Breast epithelium (tissue), 4 donors: ENCODE data around the gene DIP2A. TPM values are rescaled to one million over a fixed set of nuclear protein-coding genes. Genes with fewer than 3 reads are reported as not detected.

Source experiments
- DNase-seq, 2 donors: peaks; one replicate each; pipeline ENCODE4 v3.0.0-alpha.2; 2019; ENCODE audit warnings: low spot score in 2 of 2
- H3K27ac ChIP-seq, 2 donors: fragments of 200-600 bp; sonication (generic) in 1 of 2; one replicate each; pipeline ENCODE4 v1.5.1; 2016 to 2019; ENCODE audit warnings: mild to moderate bottlenecking in 1 of 2
- H3K27me3 ChIP-seq, 2 donors: fragments of 200-600 bp; sonication (generic) in 1 of 2; one replicate each; pipeline versions ENCODE4 v1.5.1 to v1.6.0; 2017 to 2019; ENCODE audit warnings: control low read depth in 1 of 2, mild to moderate bottlenecking in 1 of 2
- H3K36me3 ChIP-seq: fragments of 200-600 bp; one replicate; pipeline ENCODE4 v1.5.1; 2019
- H3K4me1 ChIP-seq, 2 donors: fragments of 200-600 bp; sonication (generic); one replicate each; pipeline ENCODE4 v1.5.1; 2016 to 2019; ENCODE audit warnings: control low read depth in 1 of 2
- H3K4me3 ChIP-seq, 3 donors: fragments of 200-600 bp; sonication (generic); 1 replicate in 2 of 3; 2 replicates in 1 of 3; pipeline ENCODE4 v1.5.1; 2016 to 2019; ENCODE audit warnings: mild to moderate bottlenecking in 3 of 3, moderate library complexity in 2 of 3
- H3K9me3 ChIP-seq, 2 donors: fragments of 200-600 bp; sonication (generic) in 1 of 2; one replicate each; pipeline ENCODE4 v1.5.1; 2016 to 2019; ENCODE audit warnings: control low read depth in 1 of 2
- POLR2A ChIP-seq: fragments of 450-650 bp; IDR thresholded peaks from one replicate; pipeline ENCODE4 v1.6.1; 2016; ENCODE audit warnings: antibody characterized with exemption, mild to moderate bottlenecking, moderate library complexity
- POLR2AphosphoS5 ChIP-seq, 3 donors: sonication (generic); formaldehyde crosslinking; IDR thresholded peaks; one replicate each; pipeline ENCODE4 v1.6.1; 2017; ENCODE audit warnings: antibody characterized with exemption in 3 of 3
- intact Hi-C: fragments of 100-400 bp; cut with DNase I; formaldehyde crosslinking; loops from one replicate; pipeline ENCODE4 v1.15.1; 2023; ENCODE audit warnings: low total_unique reads
- total RNA-seq, 3 donors: library from RNA; depleted of rRNA; stranded (reverse); fragments of >200 nt; gene quantifications; one replicate each; pipeline ENCODE4 v1.1.0, GENCODE V29; 2016
- TF ChIP-seq, protein P1 (sequence below), 3 donors: fragments of 450-650 bp; IDR thresholded peaks; one replicate each; pipeline ENCODE4 v1.5.1; 2016 to 2017; ENCODE audit warnings: antibody characterized with exemption in 3 of 3, mild to moderate bottlenecking in 3 of 3, moderate library complexity in 3 of 3

DIP2A gene
- total RNA-seq, 3 donors from 2014 or later: 32.6 to 43.9 (median 42.0) TPM

DNA sequence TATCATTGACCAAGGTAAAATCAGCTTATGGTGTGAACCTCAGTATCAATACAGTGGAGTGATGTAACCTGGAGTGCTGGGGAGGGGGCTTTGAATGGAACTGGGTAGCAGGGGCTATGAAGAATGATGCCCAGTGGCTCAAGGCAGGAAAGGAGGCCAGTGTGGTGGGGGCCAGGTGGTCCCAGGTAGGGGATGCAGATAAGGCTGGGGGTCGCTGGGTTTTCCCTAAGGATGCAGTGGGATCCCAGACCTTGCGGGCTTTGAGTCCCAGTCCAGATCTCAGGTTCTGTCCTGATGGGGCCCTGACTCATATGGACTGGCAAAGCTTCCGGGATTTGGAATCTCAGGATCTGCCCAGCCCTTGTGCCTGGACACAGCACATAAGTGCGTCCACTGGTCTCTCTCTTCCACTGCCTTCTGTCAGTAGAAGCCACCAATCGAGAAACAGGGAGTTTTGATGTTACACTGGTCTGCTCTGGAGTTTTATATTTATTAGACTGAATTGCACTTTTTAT is 94.2 kb downstream of the DIP2A start:
- intact Hi-C loops: no loop called here
- TF ChIP-seq POLR2A: no peak
- TF ChIP-seq, protein P1, sequence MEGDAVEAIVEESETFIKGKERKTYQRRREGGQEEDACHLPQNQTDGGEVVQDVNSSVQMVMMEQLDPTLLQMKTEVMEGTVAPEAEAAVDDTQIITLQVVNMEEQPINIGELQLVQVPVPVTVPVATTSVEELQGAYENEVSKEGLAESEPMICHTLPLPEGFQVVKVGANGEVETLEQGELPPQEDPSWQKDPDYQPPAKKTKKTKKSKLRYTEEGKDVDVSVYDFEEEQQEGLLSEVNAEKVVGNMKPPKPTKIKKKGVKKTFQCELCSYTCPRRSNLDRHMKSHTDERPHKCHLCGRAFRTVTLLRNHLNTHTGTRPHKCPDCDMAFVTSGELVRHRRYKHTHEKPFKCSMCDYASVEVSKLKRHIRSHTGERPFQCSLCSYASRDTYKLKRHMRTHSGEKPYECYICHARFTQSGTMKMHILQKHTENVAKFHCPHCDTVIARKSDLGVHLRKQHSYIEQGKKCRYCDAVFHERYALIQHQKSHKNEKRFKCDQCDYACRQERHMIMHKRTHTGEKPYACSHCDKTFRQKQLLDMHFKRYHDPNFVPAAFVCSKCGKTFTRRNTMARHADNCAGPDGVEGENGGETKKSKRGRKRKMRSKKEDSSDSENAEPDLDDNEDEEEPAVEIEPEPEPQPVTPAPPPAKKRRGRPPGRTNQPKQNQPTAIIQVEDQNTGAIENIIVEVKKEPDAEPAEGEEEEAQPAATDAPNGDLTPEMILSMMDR (IDR thresholded peaks at IDR 0.05): no peak
- no peak for TF ChIP-seq POLR2AphosphoS5 (IDR thresholded peaks at IDR 0.05)
- Histone ChIP-seq H3K4me1 (no peaks in the 10 kb centered on the region), H3K9me3 (no peaks in the 10 kb centered on the region), H3K27ac (no peak overlapping the region), H3K36me3 (no peaks in the 10 kb centered on the region), H3K4me3 (no peak overlapping the region), H3K27me3 (no peaks in the 10 kb centered on the region)
- no peak for DNase-seq

DNA sequence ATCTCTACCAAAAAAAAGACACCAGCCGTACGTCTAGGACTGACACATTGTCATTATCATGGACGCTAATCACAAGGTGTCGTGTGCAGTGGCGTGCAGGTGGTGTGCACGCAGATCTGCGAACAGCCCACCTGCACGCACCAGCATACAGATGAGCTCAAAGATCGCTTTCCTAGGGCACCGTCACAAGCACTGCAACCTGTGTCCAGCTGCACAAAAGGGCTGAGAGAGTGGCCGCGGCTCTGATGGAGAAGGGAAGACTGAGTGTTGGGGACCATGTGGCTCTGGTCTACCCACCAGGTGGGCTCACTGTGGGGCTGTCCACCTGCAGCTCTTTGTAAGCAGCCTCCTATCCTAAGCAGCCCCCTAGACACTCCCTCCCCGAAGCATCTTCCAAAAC is 95.3 kb downstream of the DIP2A start:
- no peak overlapping the region for H3K27ac ChIP-seq
- no peaks in the 10 kb centered on the region for H3K36me3 ChIP-seq
- intact Hi-C loops: no loop called here
- no peaks in the 10 kb centered on the region for H3K4me1 ChIP-seq
- no peaks in the 10 kb centered on the region for H3K9me3 ChIP-seq
- no peaks in the 10 kb centered on the region for H3K27me3 ChIP-seq
- TF ChIP-seq, protein P1 (IDR thresholded peaks at IDR 0.05): no peak
- TF ChIP-seq POLR2A (no peak), POLR2AphosphoS5 (IDR thresholded peaks at IDR 0.05) (no peak)
- no peak for DNase-seq
- no peak overlapping the region for H3K4me3 ChIP-seq

DNA sequence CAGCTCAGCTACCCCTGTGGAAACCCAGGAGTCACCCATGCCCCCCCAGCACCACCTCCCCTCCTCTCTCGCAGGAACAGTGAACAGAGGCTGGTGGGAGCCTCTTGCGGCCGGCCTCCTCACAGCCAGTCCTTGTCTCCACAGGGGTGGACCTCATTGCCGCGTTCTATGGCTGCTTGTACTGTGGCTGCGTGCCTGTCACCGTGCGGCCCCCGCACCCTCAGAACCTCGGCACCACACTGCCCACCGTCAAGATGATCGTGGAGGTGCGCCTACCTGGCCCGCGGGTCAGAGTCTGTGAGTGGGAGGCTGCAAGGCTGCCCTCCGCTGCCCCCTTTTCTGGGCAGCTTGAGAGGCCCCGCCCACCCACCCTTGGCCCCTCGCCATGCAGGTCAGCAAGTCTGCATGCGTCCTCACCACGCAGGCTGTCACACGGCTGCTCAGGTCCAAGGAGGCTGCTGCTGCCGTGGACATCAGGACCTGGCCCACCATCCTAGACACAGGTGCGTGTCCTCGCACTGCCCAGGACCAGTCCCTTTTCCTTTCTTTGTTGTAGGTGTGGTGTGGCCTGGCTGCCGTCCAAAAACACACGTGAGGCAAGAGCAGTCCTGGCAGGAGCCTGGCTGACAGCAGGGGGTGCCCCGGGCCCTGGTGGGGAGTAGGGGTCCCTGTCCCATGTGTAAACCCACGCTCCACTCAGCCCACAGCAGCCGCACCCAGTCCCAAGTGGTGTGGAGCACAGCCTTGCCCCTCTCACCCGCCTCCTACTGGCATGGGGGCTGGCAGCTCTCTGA is 95.9 kb downstream of the DIP2A start:
- H3K36me3 ChIP-seq: no peaks in the 10 kb centered on the region
- no peak for DNase-seq

DNA sequence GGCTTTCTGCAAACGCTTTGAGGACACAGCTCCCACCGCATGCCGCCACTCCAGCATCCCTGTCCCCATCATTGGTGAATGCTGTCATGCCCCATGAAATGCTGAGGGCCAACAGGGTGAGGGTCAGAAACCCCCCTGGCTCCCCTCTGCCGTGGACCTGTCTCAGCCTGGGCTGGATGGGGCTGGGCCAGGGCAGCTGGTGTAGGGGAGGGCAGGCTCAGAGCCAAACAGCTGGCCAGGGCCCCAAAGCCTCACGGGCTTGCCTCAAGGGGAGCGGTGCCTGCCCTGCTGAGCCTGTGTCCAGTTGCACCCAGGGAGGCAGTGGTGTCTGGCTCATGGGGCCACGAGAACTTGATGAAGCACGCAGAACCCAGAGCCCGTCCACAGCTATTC is 96.5 kb downstream of the DIP2A start:
- Histone ChIP-seq H3K4me1 (no peaks in the 10 kb centered on the region), H3K4me3 (no peak overlapping the region), H3K9me3 (no peaks in the 10 kb centered on the region), H3K36me3 (no peaks in the 10 kb centered on the region), H3K27me3 (no peaks in the 10 kb centered on the region), H3K27ac (no peak overlapping the region)
- intact Hi-C loops: no loop called here
- no peak for DNase-seq
- TF ChIP-seq, protein P1 (IDR thresholded peaks at IDR 0.05): no peak
- no peak for TF ChIP-seq POLR2AphosphoS5 (IDR thresholded peaks at IDR 0.05)

More for the DNA sequence above, 95.9 kb downstream of the DIP2A start:
- no peaks in the 10 kb centered on the region for H3K9me3 ChIP-seq
- no peaks in the 10 kb centered on the region for H3K4me1 ChIP-seq
- H3K27me3 ChIP-seq: no peaks in the 10 kb centered on the region
- H3K4me3 ChIP-seq: no peak overlapping the region
- no peak overlapping the region for H3K27ac ChIP-seq
- TF ChIP-seq, protein P1 (IDR thresholded peaks at IDR 0.05): no peak
- no peak for TF ChIP-seq POLR2AphosphoS5 (IDR thresholded peaks at IDR 0.05)
- TF ChIP-seq POLR2A: no peak
- intact Hi-C loops: no loop called here

DNA sequence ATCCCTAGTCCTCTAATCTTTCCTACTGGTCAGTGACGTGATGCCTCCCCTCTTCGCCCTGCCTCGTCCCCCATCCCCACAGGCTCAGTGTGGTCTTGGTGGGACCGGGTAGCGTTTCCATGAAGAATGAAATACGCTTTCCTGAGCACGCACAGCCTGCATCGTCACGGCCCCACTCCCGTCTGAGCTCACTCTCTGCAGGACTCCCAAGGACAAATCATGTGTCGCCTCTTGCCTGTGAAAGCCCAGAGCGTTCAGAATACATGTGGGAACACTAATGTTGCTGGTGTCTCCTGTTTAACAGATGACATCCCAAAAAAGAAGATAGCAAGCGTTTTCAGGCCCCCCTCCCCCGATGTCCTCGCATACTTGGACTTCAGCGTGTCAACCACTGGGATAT is 97.0 kb downstream of the DIP2A start:
- Histone ChIP-seq H3K36me3 (peaks cover 1% of the 10 kb centered on the region), H3K27ac (no peak overlapping the region), H3K27me3 (no peaks in the 10 kb centered on the region), H3K4me3 (no peak overlapping the region), H3K9me3 (no peaks in the 10 kb centered on the region), H3K4me1 (no peaks in the 10 kb centered on the region)
- TF ChIP-seq, protein P1 (IDR thresholded peaks at IDR 0.05): no peak
- TF ChIP-seq POLR2AphosphoS5 (IDR thresholded peaks at IDR 0.05) (no peak), POLR2A (no peak)
- intact Hi-C loops: no loop called here
- no peak for DNase-seq
